Spleen (tissue), 11 donors: Measurements from ENCODE around the gene MID1. TPM values are rescaled to one million over a fixed set of nuclear protein-coding genes. Genes with fewer than 3 reads are reported as not detected.

Experiments
- DNase-seq: peaks from one replicate; pipeline ENCODE4 v3.0.0-alpha.2; 2020
- H3K27ac ChIP-seq, 8 donors: fragments of 200-600 bp; sonication (generic) in 7 of 8; 1 replicate in 4 of 8; 2 replicates in 4 of 8; pipeline versions ENCODE4 v1.5.0 to v1.8.0; 2016 to 2021; ENCODE audit warnings: inconsistent platforms in 4 of 8, mild to moderate bottlenecking in 4 of 8, moderate library complexity in 1 of 8
- H3K27me3 ChIP-seq, 7 donors: fragments of 200-600 bp; sonication (generic) in 6 of 7; replicated peaks in 1 of 7; 1 replicate in 4 of 7; 2 replicates in 3 of 7; pipeline versions ENCODE4 v1.5.0 to v1.8.0; 2016 to 2021; ENCODE audit warnings: inconsistent platforms in 3 of 7, mild to moderate bottlenecking in 1 of 7
- H3K36me3 ChIP-seq, 6 donors: fragments of 200-600 bp; sonication (generic) in 5 of 6; 1 replicate in 4 of 6; 2 replicates in 2 of 6; pipeline versions ENCODE4 v1.5.0 to v1.8.0; 2016 to 2021; ENCODE audit warnings: inconsistent platforms in 2 of 6
- H3K4me1 ChIP-seq, 6 donors: fragments of 200-600 bp; sonication (generic) in 5 of 6; 1 replicate in 3 of 6; 2 replicates in 3 of 6; pipeline versions ENCODE4 v1.5.0 to v1.8.0; 2016 to 2021; ENCODE audit warnings: inconsistent platforms in 3 of 6
- H3K4me3 ChIP-seq, 8 donors: fragments of 200-600 bp; sonication (generic) in 7 of 8; 1 replicate in 4 of 8; 2 replicates in 4 of 8; pipeline versions ENCODE4 v1.5.0 to v1.8.0; 2016 to 2021; ENCODE audit warnings: inconsistent platforms in 4 of 8, mild to moderate bottlenecking in 4 of 8, moderate library complexity in 2 of 8
- H3K9me3 ChIP-seq, 8 donors: fragments of 200-600 bp; sonication (generic) in 7 of 8; 1 replicate in 4 of 8; 2 replicates in 4 of 8; pipeline versions ENCODE4 v1.5.0 to v1.8.0; 2016 to 2021; ENCODE audit warnings: inconsistent platforms in 4 of 8
- CTCF ChIP-seq, 11 experiments: fragments of 200-600 bp in 7 of 11; fragments of 450-650 bp in 4 of 11; sonication (generic) in 4 of 11; IDR thresholded peaks in 8 of 11; conservative IDR thresholded peaks in 3 of 11; 1 replicate in 7 of 11; 2 replicates in 4 of 11; pipeline versions ENCODE4 v1.4.0 to v1.8.0; 2016 to 2021; ENCODE audit warnings: antibody characterized with exemption in 11 of 11, inconsistent platforms in 4 of 11, mild to moderate bottlenecking in 1 of 11
- POLR2A ChIP-seq, 3 donors: fragments of 450-650 bp; IDR thresholded peaks; one replicate each; pipeline ENCODE4 v1.5.1; 2017; ENCODE audit warnings: antibody characterized with exemption in 3 of 3, mild to moderate bottlenecking in 1 of 3
- POLR2AphosphoS5 ChIP-seq, 3 donors: sonication (generic); formaldehyde crosslinking; IDR thresholded peaks; one replicate each; pipeline ENCODE4 v1.5.1; 2017; ENCODE audit warnings: antibody characterized with exemption in 3 of 3
- WGBS, 5 donors: extraction: QIAGEN DNeasy Blood & Tissue Kit in 3 of 5; methylation state at CpG; one replicate each; pipeline versions ENCODE4 v1.1.5 to v1.1.7; 2013 to 2018; 5-methylcytosine and 5-hydroxymethylcytosine counted together
- intact Hi-C: fragments of 100-400 bp; cut with DNase I; formaldehyde crosslinking; loops from one replicate; pipeline ENCODE4 v1.15.0; 2023; ENCODE audit warnings: low total_unique reads
- polyA plus RNA-seq, 3 donors: library from polyadenylated mRNA; stranded (reverse); fragments of 200-250 nt; gene quantifications; one replicate each; pipeline ENCODE4 v1.2.1, GENCODE V29; 2013
- total RNA-seq, 7 donors: library from RNA; depleted of rRNA in 3 of 7; stranded (reverse); fragments of >200 nt in 3 of 7; fragmentation: NEBNext Ultra II Directional in 4 of 7; extraction: Animal tissue kit (Norgen Biotek cat#: 25700) in 4 of 7; gene quantifications; one replicate each; pipeline versions ENCODE4 v1.1.0 to v1.2.1, GENCODE V29; 2016 to 2021
- donor health status: healthy with polysubstance abuse.
- donor health status: DM: no; HTN: no; CAD: no; lungs with moderate emphysema.
- donor health status: DM: no; HTN: no; CAD: no.
- donor health status: Bipolar disorder and iron deficiency.
- donor health status: healthy.
- donor health status: DM: no; HTN: no; CAD: no.
- donor health status: DM: yes; HTN: yes; CAD: no.

MID1 gene
- total and polyA plus RNA-seq, 10 donors: 0.24 to 4.4 (median 2.7) TPM

- no peak for DNase-seq
- H3K27ac ChIP-seq: no peak overlapping the region
- no peak for TF ChIP-seq CTCF (IDR thresholded peaks at IDR 0.05 in 8 of 11, conservative IDR thresholded peaks at IDR 0.05 in 3 of 11)
- TF ChIP-seq POLR2AphosphoS5 (IDR thresholded peaks at IDR 0.05): no peak
- no peak for TF ChIP-seq POLR2A (IDR thresholded peaks at IDR 0.05)
- H3K4me1 ChIP-seq: no peaks in the 10 kb centered on the region
- intact Hi-C loops: no loop called here
- H3K4me3 ChIP-seq: no peak overlapping the region
- no peaks in the 10 kb centered on the region for H3K36me3 ChIP-seq
- H3K9me3 ChIP-seq: no peaks in the 10 kb centered on the region
- H3K27me3 ChIP-seq: peaks cover 0 to 6% (median 0%) of the 10 kb centered on the region in 7 donors
Measured at GRCh38 chrX:10508891-10509290, 111.5 kb downstream of the MID1 start.

GRCh38 chrX:10507876-10508275 lies 112.5 kb downstream of the MID1 start:
- peaks cover 0 to 6% (median 0%) of the 10 kb centered on the region in 7 donors for H3K27me3 ChIP-seq
- no peak overlapping the region for H3K27ac ChIP-seq
- DNase-seq: no peak
- intact Hi-C loops: no loop called here
- no peaks in the 10 kb centered on the region for H3K4me1 ChIP-seq
- 73 to 91% (median 88%) methylated on average over 2 of the region's 2 CpGs for WGBS, 5 donors
- TF ChIP-seq POLR2AphosphoS5 (IDR thresholded peaks at IDR 0.05) (no peak), CTCF (IDR thresholded peaks at IDR 0.05 in 8 of 11, conservative IDR thresholded peaks at IDR 0.05 in 3 of 11) (no peak), POLR2A (IDR thresholded peaks at IDR 0.05) (no peak)
- no peaks in the 10 kb centered on the region for H3K36me3 ChIP-seq
- H3K9me3 ChIP-seq: no peaks in the 10 kb centered on the region
- H3K4me3 ChIP-seq: no peak overlapping the region

GRCh38 chrX:10507181-10507580 lies 113.2 kb downstream of the MID1 start:
- intact Hi-C loops: no loop called here
- DNase-seq: no peak
- H3K4me3 ChIP-seq: no peak overlapping the region
- WGBS, 5 donors: 52 to 84% (median 75%) methylated on average over 3 of the region's 3 CpGs
- H3K4me1 ChIP-seq: no peaks in the 10 kb centered on the region
- H3K27me3 ChIP-seq: peaks cover 0 to 6% (median 0%) of the 10 kb centered on the region in 7 donors
- no peak for TF ChIP-seq POLR2AphosphoS5 (IDR thresholded peaks at IDR 0.05)
- H3K9me3 ChIP-seq: no peaks in the 10 kb centered on the region
- no peak overlapping the region for H3K27ac ChIP-seq
- no peaks in the 10 kb centered on the region for H3K36me3 ChIP-seq

- DNase-seq: no peak
- intact Hi-C loops: no loop called here
- 72 to 88% (median 79%) methylated on average over 4 of the region's 4 CpGs for WGBS, 5 donors
- H3K4me3 ChIP-seq: no peak overlapping the region
- H3K36me3 ChIP-seq: no peaks in the 10 kb centered on the region
- H3K27me3 ChIP-seq: peaks cover 0 to 6% (median 0%) of the 10 kb centered on the region in 7 donors
- H3K27ac ChIP-seq: no peak overlapping the region
- no peaks in the 10 kb centered on the region for H3K9me3 ChIP-seq
- TF ChIP-seq POLR2AphosphoS5 (IDR thresholded peaks at IDR 0.05): no peak
- no peaks in the 10 kb centered on the region for H3K4me1 ChIP-seq
Measured at GRCh38 chrX:10506781-10507180, 113.6 kb downstream of the MID1 start.

- no peaks in the 10 kb centered on the region for H3K4me1 ChIP-seq
- no peak for DNase-seq
- TF ChIP-seq POLR2A (IDR thresholded peaks at IDR 0.05) (no peak), CTCF (IDR thresholded peaks at IDR 0.05 in 8 of 11, conservative IDR thresholded peaks at IDR 0.05 in 3 of 11) (no peak), POLR2AphosphoS5 (IDR thresholded peaks at IDR 0.05) (no peak)
- no peaks in the 10 kb centered on the region for H3K9me3 ChIP-seq
- WGBS, 5 donors: 84 to 97% (median 90%) methylated on average over 4 of the region's 4 CpGs
- H3K36me3 ChIP-seq: no peaks in the 10 kb centered on the region
- H3K27me3 ChIP-seq: peaks cover 0 to 11% (median 0%) of the 10 kb centered on the region in 7 donors
- no peak overlapping the region for H3K4me3 ChIP-seq
- H3K27ac ChIP-seq: no peak overlapping the region
- intact Hi-C loops: no loop called here
Measured at GRCh38 chrX:10505726-10506125, 114.7 kb downstream of the MID1 start.
